Esophagus muscularis mucosa (tissue), 3 donors: ENCODE measurements around the gene ZBTB38.

ENCODE experiments used
- POLR2A ChIP-seq: fragments of 450-650 bp; IDR thresholded peaks from one replicate; pipeline ENCODE4 v1.6.1; 2017; ENCODE audit warnings: antibody characterized with exemption, moderate library complexity, mild to moderate bottlenecking, low read depth
- POLR2AphosphoS5 ChIP-seq, 2 donors: sonication (generic); formaldehyde crosslinking; IDR thresholded peaks; one replicate each; pipeline ENCODE4 v1.6.1; 2017; ENCODE audit warnings: antibody characterized with exemption in 2 of 2
- TF ChIP-seq, protein P1 (sequence below), 3 experiments: fragments of 200-600 bp in 2 of 3; fragments of 450-650 bp in 1 of 3; sonication (generic) in 2 of 3; IDR thresholded peaks; one replicate each; pipeline ENCODE4 v1.5.1; 2017 to 2019; ENCODE audit warnings: antibody characterized with exemption in 3 of 3, mild to moderate bottlenecking in 2 of 3, moderate library complexity in 1 of 3

- TF ChIP-seq POLR2AphosphoS5 (IDR thresholded peaks at IDR 0.05) (no peak), POLR2A (no peak)
- TF ChIP-seq, protein P1, sequence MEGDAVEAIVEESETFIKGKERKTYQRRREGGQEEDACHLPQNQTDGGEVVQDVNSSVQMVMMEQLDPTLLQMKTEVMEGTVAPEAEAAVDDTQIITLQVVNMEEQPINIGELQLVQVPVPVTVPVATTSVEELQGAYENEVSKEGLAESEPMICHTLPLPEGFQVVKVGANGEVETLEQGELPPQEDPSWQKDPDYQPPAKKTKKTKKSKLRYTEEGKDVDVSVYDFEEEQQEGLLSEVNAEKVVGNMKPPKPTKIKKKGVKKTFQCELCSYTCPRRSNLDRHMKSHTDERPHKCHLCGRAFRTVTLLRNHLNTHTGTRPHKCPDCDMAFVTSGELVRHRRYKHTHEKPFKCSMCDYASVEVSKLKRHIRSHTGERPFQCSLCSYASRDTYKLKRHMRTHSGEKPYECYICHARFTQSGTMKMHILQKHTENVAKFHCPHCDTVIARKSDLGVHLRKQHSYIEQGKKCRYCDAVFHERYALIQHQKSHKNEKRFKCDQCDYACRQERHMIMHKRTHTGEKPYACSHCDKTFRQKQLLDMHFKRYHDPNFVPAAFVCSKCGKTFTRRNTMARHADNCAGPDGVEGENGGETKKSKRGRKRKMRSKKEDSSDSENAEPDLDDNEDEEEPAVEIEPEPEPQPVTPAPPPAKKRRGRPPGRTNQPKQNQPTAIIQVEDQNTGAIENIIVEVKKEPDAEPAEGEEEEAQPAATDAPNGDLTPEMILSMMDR (IDR thresholded peaks at IDR 0.05) = no peak
Observed at GRCh38 chr3:141395005-141395589, 26.8 kb downstream of the ZBTB38 start.
